ENCODE results near the gene ENTPD8. TPM values are rescaled to one million over a fixed set of nuclear protein-coding genes. Genes with fewer than 3 reads are reported as not detected.

Gene ENTPD8
- total and polyA plus RNA-seq, 2 of the 13 experiments (the other 11 are each of a cell fraction or from before 2014, with no cell fraction given): 0.26 to 0.44 TPM

DNA sequence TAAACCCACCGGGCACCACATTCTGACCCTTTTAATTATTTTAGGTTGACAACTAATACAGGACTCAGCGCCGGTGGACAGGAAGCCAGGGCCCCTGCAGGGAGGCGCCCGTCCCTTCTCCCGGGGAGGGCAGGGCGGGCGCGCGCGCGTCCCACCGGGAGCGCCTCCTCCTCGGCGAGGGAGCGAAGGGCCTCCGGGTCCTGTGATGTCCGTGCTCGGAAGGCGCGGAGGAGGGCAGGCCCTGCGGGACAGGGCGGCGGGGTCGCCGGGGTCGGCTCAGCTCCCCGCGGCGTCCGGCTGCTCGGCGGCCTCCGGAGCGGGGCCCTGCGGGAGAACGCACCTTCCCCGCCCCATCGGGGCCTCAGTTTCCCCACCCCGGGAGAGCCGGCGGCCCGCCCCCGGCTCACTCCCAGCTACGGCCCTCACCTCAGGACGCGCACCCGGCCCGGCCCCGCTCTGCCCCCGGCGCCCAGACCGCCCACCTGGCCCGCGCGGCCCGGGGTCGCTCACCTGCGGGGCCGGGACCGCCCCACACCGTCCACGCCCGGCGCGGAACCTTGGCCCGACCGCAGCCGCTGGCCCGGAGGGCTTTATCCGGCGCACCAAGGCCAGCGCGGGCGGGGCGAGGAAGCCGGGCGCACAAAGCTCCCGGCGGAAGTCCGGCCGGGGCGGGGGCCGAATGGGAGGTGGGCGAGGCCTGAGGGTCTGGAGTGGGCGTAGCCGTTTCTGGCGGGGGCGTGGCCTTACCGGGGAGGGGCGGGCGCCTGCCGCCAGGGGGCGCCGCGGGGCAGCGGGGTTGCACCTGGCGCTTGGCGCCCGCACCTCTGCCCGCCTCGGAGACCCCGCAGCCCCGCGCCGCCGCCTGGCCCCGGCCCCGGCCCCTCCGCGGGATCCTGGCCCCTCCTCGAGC is 18.3 kb downstream of the ENTPD8 start, which contains the start of the genes EXD3 and NOXA1 (continued):
- TF ChIP-seq, protein P1, sequence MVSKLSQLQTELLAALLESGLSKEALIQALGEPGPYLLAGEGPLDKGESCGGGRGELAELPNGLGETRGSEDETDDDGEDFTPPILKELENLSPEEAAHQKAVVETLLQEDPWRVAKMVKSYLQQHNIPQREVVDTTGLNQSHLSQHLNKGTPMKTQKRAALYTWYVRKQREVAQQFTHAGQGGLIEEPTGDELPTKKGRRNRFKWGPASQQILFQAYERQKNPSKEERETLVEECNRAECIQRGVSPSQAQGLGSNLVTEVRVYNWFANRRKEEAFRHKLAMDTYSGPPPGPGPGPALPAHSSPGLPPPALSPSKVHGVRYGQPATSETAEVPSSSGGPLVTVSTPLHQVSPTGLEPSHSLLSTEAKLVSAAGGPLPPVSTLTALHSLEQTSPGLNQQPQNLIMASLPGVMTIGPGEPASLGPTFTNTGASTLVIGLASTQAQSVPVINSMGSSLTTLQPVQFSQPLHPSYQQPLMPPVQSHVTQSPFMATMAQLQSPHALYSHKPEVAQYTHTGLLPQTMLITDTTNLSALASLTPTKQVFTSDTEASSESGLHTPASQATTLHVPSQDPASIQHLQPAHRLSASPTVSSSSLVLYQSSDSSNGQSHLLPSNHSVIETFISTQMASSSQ (IDR thresholded peaks at IDR 0.05; ENCODE audit: low read depth): no peak
- TF ChIP-seq, protein P1 (CRISPR knock-in tag; IDR thresholded peaks at IDR 0.05; ENCODE audit: borderline replicate concordance): no peak; the same call in 1 of the 2 replicates
- peak; percentile 73 for TF ChIP-seq MED8 (CRISPR knock-in tag; IDR thresholded peaks at IDR 0.05; ENCODE audit: insufficient replicate concordance)
- peak; percentile 39; the same call in 1 of the 2 replicates for TF ChIP-seq SNAPC2 (CRISPR knock-in tag; IDR thresholded peaks at IDR 0.05)
- no peak for TF ChIP-seq ZSCAN29 (CRISPR knock-in tag; conservative IDR thresholded peaks at IDR 0.05)
- TF ChIP-seq, protein P2, sequence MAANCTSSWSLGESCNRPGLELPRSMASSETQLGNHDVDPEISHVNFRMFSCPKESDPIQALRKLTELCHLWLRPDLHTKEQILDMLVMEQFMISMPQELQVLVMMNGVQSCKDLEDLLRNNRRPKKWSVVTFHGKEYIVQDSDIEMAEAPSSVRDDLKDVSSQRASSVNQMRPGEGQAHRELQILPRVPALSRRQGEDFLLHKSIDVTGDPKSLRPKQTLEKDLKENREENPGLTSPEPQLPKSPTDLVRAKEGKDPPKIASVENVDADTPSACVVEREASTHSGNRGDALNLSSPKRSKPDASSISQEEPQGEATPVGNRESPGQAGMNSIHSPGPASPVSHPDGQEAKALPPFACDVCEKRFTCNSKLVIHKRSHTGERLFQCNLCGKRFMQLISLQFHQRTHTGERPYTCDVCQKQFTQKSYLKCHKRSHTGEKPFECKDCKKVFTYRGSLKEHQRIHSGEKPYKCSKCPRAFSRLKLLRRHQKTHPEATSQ (CRISPR knock-in tag; IDR thresholded peaks at IDR 0.05; ENCODE audit: borderline replicate concordance): 0 out of 2 replicates have a peak, but pooled peaks have one; percentile 35
- no peak for TF ChIP-seq AGO1 (IDR thresholded peaks at IDR 0.05; ENCODE audit: low read depth, low read length, poor library complexity, severe bottlenecking)
- peak; percentile 88 for TF ChIP-seq ZFX (CRISPR knock-in tag; IDR thresholded peaks at IDR 0.05; ENCODE audit: low read depth)
- TF ChIP-seq NKX3-1 (CRISPR knock-in tag; IDR thresholded peaks at IDR 0.05): no peak
- TF ChIP-seq RNF2 (conservative IDR thresholded peaks at IDR 0.05; ENCODE audit: low read depth): no peak
- TF ChIP-seq STAG1 (CRISPR knock-in tag; IDR thresholded peaks at IDR 0.05): peak; percentile 30
- peak; percentile 91 for TF ChIP-seq ZNF777 (CRISPR knock-in tag; IDR thresholded peaks at IDR 0.05)
- TF ChIP-seq ESRRA (CRISPR knock-in tag; IDR thresholded peaks at IDR 0.05; ENCODE audit: low read depth): peak; percentile 64
- TF ChIP-seq CC2D1A (CRISPR knock-in tag; IDR thresholded peaks at IDR 0.05): no peak
- no peak for TF ChIP-seq ZSCAN12 (CRISPR knock-in tag; IDR thresholded peaks at IDR 0.05)
- TF ChIP-seq KDM2A (CRISPR knock-in tag; IDR thresholded peaks at IDR 0.05; ENCODE audit: borderline replicate concordance, low read depth): peak; percentile 92
- peak; percentile 87 for TF ChIP-seq IRF2 (CRISPR knock-in tag; IDR thresholded peaks at IDR 0.05)
- 0 out of 2 replicates have a peak, but pooled peaks have one; percentile 21 for TF ChIP-seq ZNF629 (CRISPR knock-in tag; conservative IDR thresholded peaks at IDR 0.05)
- TF ChIP-seq ZNF616 (CRISPR knock-in tag; IDR thresholded peaks at IDR 0.05; ENCODE audit: low read depth): no peak
- no peak for TF ChIP-seq EED (CRISPR knock-in tag; IDR thresholded peaks at IDR 0.05)
- TF ChIP-seq MATR3 (CRISPR knock-in tag; IDR thresholded peaks at IDR 0.05): no peak
- TF ChIP-seq NFYB (CRISPR knock-in tag; IDR thresholded peaks at IDR 0.05): no peak
